Measurements from ENCODE around the gene MYRF.

The MYRF gene

GRCh38 chr11:61751384-61751783 is 1.1 kb upstream of the MYRF start:
- no peak for DNase-seq
- intact Hi-C loops (cut with DNase I) = no loop called here

GRCh38 chr11:61752925-61753521 is 587 bp downstream of the MYRF start:
- intact Hi-C loops (cut with DNase I) = no loop called here

GRCh38 chr11:61753672-61754071 is 1.2 kb downstream of the MYRF start:
- DNase-seq = peak in 1 of 42 donors; percentile 62
- intact Hi-C loops (cut with DNase I) = no loop called here

More at GRCh38 chr11:61752925-61753521, 587 bp downstream of the MYRF start:
- DNase-seq = no peak

- DNase-seq = no peak
- intact Hi-C loops (cut with DNase I) = no loop called here
These were observed 2.4 kb downstream of the MYRF start for GRCh38 chr11:61754534-61755482.

- intact Hi-C loops (cut with DNase I) = no loop called here
- no peak for DNase-seq
These were observed 3.7 kb downstream of the MYRF start for GRCh38 chr11:61756147-61756451.

- peak in 5 of 42 donors; percentile 60 to 71 (median 64) for DNase-seq
These were observed 4.2 kb downstream of the MYRF start for GRCh38 chr11:61756452-61757212.

GRCh38 chr11:61757213-61757862 is 4.9 kb downstream of the MYRF start:
- intact Hi-C loops (cut with DNase I) = no loop called here
- DNase-seq = peak in 38 of 42 donors; percentile 26 to 88 (median 63)

More at GRCh38 chr11:61756452-61757212, 4.2 kb downstream of the MYRF start:
- intact Hi-C loops (cut with DNase I) = no loop called here

- intact Hi-C loops (cut with DNase I) = no loop called here
- peak; percentile 80 to 98 (median 92) for DNase-seq
These were observed 8.5 kb downstream of the MYRF start for GRCh38 chr11:61760946-61761345.

- intact Hi-C loops (cut with DNase I) = no loop called here
These were observed 9.2 kb downstream of the MYRF start for GRCh38 chr11:61761440-61762222.

GRCh38 chr11:61762223-61762615 is 9.8 kb downstream of the MYRF start:
- no peak for DNase-seq
- intact Hi-C loops (cut with DNase I) = no loop called here

More at GRCh38 chr11:61761440-61762222, 9.2 kb downstream of the MYRF start:
- peak in 4 of 42 donors; percentile 42 to 74 (median 51) for DNase-seq

- intact Hi-C loops (cut with DNase I) = no loop called here
These were observed 10.4 kb downstream of the MYRF start for GRCh38 chr11:61762798-61763197.

GRCh38 chr11:61763930-61764605 is 11.6 kb downstream of the MYRF start:
- intact Hi-C loops (cut with DNase I) = no loop called here
- DNase-seq = no peak

More at GRCh38 chr11:61762798-61763197, 10.4 kb downstream of the MYRF start:
- no peak for DNase-seq

GRCh38 chr11:61764606-61765260 is 12.3 kb downstream of the MYRF start:
- intact Hi-C loops (cut with DNase I) = no loop called here
- no peak for DNase-seq

GRCh38 chr11:61765550-61766253 is 13.3 kb downstream of the MYRF start:
- DNase-seq = no peak
- intact Hi-C loops (cut with DNase I) = no loop called here

GRCh38 chr11:61766353-61766841 is 14.0 kb downstream of the MYRF start:
- intact Hi-C loops (cut with DNase I) = no loop called here
- DNase-seq = no peak

- DNase-seq = no peak
- intact Hi-C loops (cut with DNase I) = no loop called here
These were observed 16.1 kb downstream of the MYRF start for GRCh38 chr11:61768376-61769076.
